LNCAP (cell line): ENCODE measurements around the gene AVL9.

Source experiments
- TF ChIP-seq, protein P1 (sequence below): fragments of 450-650 bp; IDR thresholded peaks from 2 replicates; pipeline ENCODE4 v1.5.1; 2017; ENCODE audit warnings: mild to moderate bottlenecking

Gene AVL9

DNA sequence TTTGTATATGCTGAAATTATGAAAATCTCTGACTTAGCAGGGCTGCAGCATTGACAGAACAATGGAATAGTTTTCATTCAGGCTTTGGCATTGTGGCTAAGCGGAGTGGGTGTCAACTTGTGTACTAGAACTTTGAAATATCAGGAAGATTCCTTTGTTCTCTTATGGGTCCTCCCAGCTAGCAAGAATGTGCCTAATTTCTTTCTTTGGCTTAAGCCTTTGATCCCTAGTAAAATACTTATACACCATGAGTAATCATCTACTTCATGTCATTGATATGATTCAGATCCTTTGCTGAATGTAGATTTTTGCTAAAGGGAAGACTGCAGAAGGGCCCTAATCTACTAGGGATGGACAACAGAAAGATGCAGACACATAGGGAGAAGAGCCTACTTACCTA lies 6.2 kb downstream of the AVL9 start:
- TF ChIP-seq, protein P1, sequence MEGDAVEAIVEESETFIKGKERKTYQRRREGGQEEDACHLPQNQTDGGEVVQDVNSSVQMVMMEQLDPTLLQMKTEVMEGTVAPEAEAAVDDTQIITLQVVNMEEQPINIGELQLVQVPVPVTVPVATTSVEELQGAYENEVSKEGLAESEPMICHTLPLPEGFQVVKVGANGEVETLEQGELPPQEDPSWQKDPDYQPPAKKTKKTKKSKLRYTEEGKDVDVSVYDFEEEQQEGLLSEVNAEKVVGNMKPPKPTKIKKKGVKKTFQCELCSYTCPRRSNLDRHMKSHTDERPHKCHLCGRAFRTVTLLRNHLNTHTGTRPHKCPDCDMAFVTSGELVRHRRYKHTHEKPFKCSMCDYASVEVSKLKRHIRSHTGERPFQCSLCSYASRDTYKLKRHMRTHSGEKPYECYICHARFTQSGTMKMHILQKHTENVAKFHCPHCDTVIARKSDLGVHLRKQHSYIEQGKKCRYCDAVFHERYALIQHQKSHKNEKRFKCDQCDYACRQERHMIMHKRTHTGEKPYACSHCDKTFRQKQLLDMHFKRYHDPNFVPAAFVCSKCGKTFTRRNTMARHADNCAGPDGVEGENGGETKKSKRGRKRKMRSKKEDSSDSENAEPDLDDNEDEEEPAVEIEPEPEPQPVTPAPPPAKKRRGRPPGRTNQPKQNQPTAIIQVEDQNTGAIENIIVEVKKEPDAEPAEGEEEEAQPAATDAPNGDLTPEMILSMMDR = no peak

DNA sequence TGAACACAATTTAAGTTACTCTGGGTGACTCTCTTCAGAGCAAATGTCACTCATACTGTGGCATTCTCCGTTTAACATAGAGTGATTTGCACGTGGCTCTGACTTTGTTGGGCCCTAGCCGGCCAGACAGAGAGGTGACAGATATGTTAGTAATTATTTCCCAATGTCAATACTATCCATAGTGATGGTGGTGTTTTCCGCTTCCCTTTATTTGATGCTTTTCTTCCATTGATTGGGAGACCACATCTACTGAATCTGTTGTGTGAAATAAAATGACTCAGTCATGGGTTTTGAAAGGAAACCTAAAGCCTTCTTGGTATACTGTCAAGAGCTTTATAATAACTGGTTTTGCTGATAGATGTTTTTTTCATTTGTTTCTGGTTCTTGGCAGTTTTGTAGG lies 7.4 kb downstream of the AVL9 start:
- TF ChIP-seq, protein P1 = no peak

DNA sequence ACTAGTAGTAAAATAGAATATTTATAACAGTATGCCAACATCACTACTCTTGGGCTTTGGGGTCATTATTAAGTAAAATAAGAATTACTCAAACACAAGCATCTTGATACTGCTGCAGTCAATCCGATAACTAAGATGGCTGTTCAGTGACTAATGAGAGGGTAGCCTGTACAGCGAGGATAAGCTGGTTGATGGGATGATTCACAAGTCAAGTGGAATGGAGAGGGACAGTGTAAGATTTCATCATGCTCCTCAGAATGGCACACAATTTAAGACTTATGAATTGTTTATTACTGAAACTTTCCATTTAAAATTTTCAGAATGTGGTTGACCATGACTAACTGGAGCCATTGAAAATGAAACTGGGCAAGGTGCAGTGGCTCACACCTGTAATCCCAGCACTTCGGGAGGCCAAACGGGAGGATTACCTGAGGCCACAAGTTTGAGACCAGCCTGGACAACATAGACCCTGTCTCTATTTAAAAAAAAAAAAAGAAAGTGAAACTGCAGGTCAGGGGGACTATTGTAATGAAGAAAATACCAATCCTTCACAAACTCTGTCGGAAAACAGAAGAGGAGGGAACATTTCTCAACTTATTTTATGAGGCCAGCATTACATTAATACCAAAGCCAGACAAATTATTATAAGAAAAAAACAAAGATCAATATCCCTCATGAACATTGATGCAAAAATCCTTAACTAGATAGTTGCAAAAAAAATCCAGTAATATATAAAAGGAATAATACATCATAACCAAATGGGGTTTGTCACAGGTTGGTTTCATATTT lies 11.2 kb downstream of the AVL9 start:
- TF ChIP-seq, protein P1 = no peak

DNA sequence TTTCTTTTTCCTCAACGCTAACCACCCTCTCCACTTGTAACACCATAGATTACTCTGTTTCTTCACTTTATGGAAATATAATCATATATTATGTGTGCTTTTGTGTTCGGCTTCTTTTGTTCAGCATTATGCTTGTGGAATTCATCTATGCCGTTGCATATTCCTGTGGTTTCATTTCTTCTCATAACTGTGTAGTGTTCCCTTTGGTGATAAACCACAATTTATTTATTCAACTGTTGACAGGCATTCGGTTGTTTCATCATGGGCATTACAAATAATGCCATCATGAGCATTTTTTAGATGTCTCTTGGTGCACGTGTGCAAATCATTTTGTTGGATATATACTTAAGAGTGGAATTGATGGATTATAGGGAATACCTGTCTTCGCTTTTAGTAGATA lies 12.1 kb downstream of the AVL9 start:
- TF ChIP-seq, protein P1 = no peak

GRCh38 chr7:32511791-32512190 lies 16.5 kb downstream of the AVL9 start:
- TF ChIP-seq, protein P1 = no peak

DNA sequence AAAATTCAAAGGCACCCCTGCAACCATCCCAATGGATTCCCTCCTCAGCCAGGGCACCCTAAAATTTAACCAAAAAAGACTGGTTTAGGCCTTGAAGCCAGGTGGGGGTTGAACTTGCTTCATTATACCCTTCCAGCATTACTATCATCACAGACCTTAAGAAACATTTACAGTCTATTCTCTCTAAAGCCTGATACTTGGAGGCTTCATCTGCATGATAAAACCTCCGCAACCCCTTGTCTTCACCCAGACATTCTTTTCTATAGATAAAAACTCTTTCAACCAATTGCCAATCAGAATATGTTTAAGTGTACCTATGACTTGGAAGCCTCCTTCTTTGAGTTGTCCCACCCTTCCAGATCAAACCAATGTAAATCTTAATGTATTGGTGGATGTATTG lies 17.9 kb downstream of the AVL9 start:
- TF ChIP-seq, protein P1 = no peak

DNA sequence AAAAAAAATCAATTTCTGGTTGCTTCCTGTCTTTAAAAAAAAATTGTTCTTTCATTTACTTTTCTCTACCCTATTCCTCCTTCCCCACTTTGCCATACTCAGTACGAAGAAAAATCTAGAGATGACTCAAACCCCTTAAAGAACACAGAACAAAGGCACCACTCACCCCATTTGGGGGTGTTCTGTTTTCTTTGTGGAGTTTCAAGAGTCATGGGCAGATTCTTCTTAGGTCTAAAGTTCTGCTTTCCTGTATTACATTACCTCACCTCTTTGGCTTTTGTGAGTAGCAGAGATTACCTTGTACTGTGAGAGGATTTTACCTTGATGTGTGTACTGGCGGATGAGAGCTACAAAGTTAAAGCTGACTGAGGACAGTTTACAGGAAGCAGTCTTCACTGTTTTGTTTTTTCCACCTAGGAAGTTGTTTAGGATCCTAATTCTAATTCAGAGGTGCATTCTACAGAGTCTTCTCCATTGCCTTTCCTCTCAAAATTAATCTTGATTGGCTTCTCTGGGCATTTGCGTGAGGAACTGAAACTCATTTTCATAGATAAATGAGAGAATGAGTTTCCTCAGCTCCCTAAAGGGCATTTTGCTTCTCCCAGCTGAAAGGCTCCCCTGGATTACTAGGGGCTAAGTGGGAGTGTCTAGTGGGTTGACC lies 20.7 kb downstream of the AVL9 start:
- TF ChIP-seq, protein P1 = no peak
